H1 (cell line): Measurements from ENCODE around the gene OCRL. TPM values are rescaled to one million over a fixed set of nuclear protein-coding genes. Genes with fewer than 3 reads are reported as not detected.
A peak's percentile ranks its signal among the peaks of the same experiment; 100 is the strongest.

Experiments
- CTCF ChIA-PET: fragments of 300-600 bp; sonication (Branson Sonifier 250); formaldehyde crosslinking; loops from one replicate; lab custom pipeline; 2021; ENCODE audit not compliant: partially characterized antibody; lab: Charles Lee
- POLR2A ChIA-PET: fragments of 300-600 bp; sonication (Branson Sonifier 250); formaldehyde crosslinking; loops from one replicate; lab custom pipeline; 2021; ENCODE audit warnings: inconsistent platforms; ENCODE audit not compliant: partially characterized antibody; lab: Charles Lee
- DNase-seq, 2 experiments: peaks; one replicate each; pipeline versions ENCODE4 v3.0.0 to v3.0.0-alpha.2; 2010 to 2022; ENCODE audit warnings: low spot score in 2 of 2, low read depth in 1 of 2, mixed read lengths in 1 of 2
- FAIRE-seq: peaks from 2 replicates; lab custom pipeline; 2011; peaks lifted over from hg19 to GRCh38; lab: Jason Lieb, UNC
- H2AFZ ChIP-seq: 2 replicates; pipeline ENCODE4 v1.8.1; 2012; ENCODE audit warnings: low read length, inconsistent platforms
- H2AK5ac ChIP-seq: 2 replicates; pipeline ENCODE4 v1.6.1; 2013; ENCODE audit warnings: low read depth, low read length
- H2BK120ac ChIP-seq: replicated peaks from 2 replicates; pipeline ENCODE3; 2013; ENCODE audit warnings: low read depth, low read length, inconsistent platforms
- H2BK12ac ChIP-seq: 2 replicates; pipeline ENCODE4 v1.6.1; 2013; ENCODE audit warnings: low read depth, low read length
- H2BK15ac ChIP-seq: 2 replicates; pipeline ENCODE4 v1.6.1; 2013; ENCODE audit warnings: low read length
- H2BK20ac ChIP-seq: 2 replicates; pipeline ENCODE4 v1.6.1; 2013; ENCODE audit warnings: low read length
- H2BK5ac ChIP-seq: 2 replicates; pipeline ENCODE4 v1.6.1; 2013; ENCODE audit warnings: low read depth, low read length
- H3K14ac ChIP-seq: 2 replicates; pipeline ENCODE4 v1.6.1; 2013; ENCODE audit warnings: inconsistent platforms; ENCODE audit not compliant: insufficient read length
- H3K18ac ChIP-seq: 2 replicates; pipeline ENCODE4 v1.6.1; 2013; ENCODE audit warnings: low read length; ENCODE audit errors: extremely low read depth
- H3K23ac ChIP-seq: 2 replicates; pipeline ENCODE4 v1.6.1; 2013; ENCODE audit warnings: inconsistent platforms; ENCODE audit not compliant: insufficient read length
- H3K23me2 ChIP-seq: 2 replicates; pipeline ENCODE4 v1.6.1; 2013; ENCODE audit warnings: low read depth, low read length
- H3K27ac ChIP-seq: 2 replicates; pipeline ENCODE4 v1.6.1; 2011; ENCODE audit warnings: low read depth, low read length, inconsistent platforms
- H3K27me3 ChIP-seq, 4 experiments: replicated peaks in 1 of 4; 1 replicate in 1 of 4; 2 replicates in 3 of 4; pipeline versions ENCODE4 v1.6.1 to v1.8.1; 2011 to 2013; ENCODE audit warnings: low read length in 3 of 4, mild to moderate bottlenecking in 3 of 4, inconsistent platforms in 2 of 4, mixed read lengths in 2 of 4, moderate library complexity in 1 of 4; ENCODE audit not compliant: control insufficient read depth in 3 of 4, insufficient read depth in 3 of 4; ENCODE audit errors: extremely low read depth in 1 of 4
- H3K36me3 ChIP-seq, 4 experiments: 2 replicates each; pipeline versions ENCODE4 v1.6.1 to v1.8.1; 2011 to 2013; ENCODE audit warnings: mild to moderate bottlenecking in 4 of 4, low read length in 3 of 4, moderate library complexity in 2 of 4, control low read depth in 1 of 4, inconsistent platforms in 1 of 4; ENCODE audit not compliant: insufficient read depth in 4 of 4, control insufficient read depth in 2 of 4
- H3K4ac ChIP-seq: replicated peaks from 2 replicates; pipeline ENCODE3; 2013; ENCODE audit warnings: low read length, low read depth, mixed read lengths, inconsistent platforms; ENCODE audit not compliant: insufficient read length
- H3K4me1 ChIP-seq, 4 experiments: replicated peaks in 1 of 4; 1 replicate in 1 of 4; 2 replicates in 3 of 4; pipeline versions ENCODE4 v1.6.1 to v1.8.1; 2011 to 2013; ENCODE audit warnings: low read length in 3 of 4, inconsistent platforms in 2 of 4, mixed read lengths in 1 of 4; ENCODE audit not compliant: insufficient read depth in 4 of 4, control insufficient read depth in 3 of 4
- H3K4me2 ChIP-seq, 2 experiments: 2 replicates each; pipeline versions ENCODE4 v1.6.1 to v1.8.1; 2011 to 2013; ENCODE audit warnings: low read depth in 2 of 2, low read length in 2 of 2, control low read depth in 1 of 2, inconsistent platforms in 1 of 2, mild to moderate bottlenecking in 1 of 2; ENCODE audit not compliant: insufficient read depth in 1 of 2
- H3K4me3 ChIP-seq, 4 experiments: fragments of 200-600, 300-600 bp in 1 of 4; sonication (generic), shearing (Covaris generic), sonication (Bioruptor Twin) in 1 of 4; 2 replicates each; pipeline versions ENCODE4 v1.5.1 to v1.8.1; 2011 to 2016; ENCODE audit warnings: low read length in 4 of 4, low read depth in 3 of 4, control low read depth in 2 of 4, inconsistent platforms in 2 of 4, mild to moderate bottlenecking in 2 of 4, mixed read lengths in 1 of 4, moderate library complexity in 1 of 4; ENCODE audit not compliant: insufficient read depth in 2 of 4; ENCODE audit errors: extremely low read depth in 1 of 4
- H3K56ac ChIP-seq: replicated peaks from 2 replicates; pipeline ENCODE3; 2013; ENCODE audit warnings: low read depth, mild to moderate bottlenecking, mixed read lengths, low read length, inconsistent platforms; ENCODE audit not compliant: insufficient read length
- H3K79me1 ChIP-seq: 2 replicates; pipeline ENCODE4 v1.6.1; 2013; ENCODE audit warnings: low read depth, low read length, control low read depth
- H3K79me2 ChIP-seq, 2 experiments: 2 replicates each; pipeline versions ENCODE4 v1.6.1 to v1.8.1; 2012 to 2013; ENCODE audit warnings: low read length in 2 of 2, mild to moderate bottlenecking in 2 of 2, inconsistent platforms in 1 of 2; ENCODE audit not compliant: insufficient read depth in 2 of 2, control insufficient read depth in 1 of 2
- H3K9ac ChIP-seq, 4 experiments: replicated peaks in 1 of 4; 1 replicate in 1 of 4; 2 replicates in 3 of 4; pipeline versions ENCODE4 v1.6.1 to v1.8.1; 2011 to 2013; ENCODE audit warnings: low read depth in 3 of 4, low read length in 3 of 4, control low read depth in 2 of 4, mild to moderate bottlenecking in 2 of 4, moderate library complexity in 2 of 4, inconsistent platforms in 1 of 4; ENCODE audit errors: extremely low read depth in 1 of 4
- H3K9me3 ChIP-seq, 2 experiments: 2 replicates each; pipeline versions ENCODE4 v1.6.1 to v1.8.1; 2012 to 2013; ENCODE audit warnings: mild to moderate bottlenecking in 2 of 2, moderate library complexity in 2 of 2, control low read depth in 1 of 2, inconsistent platforms in 1 of 2, low read depth in 1 of 2, low read length in 1 of 2, mixed read lengths in 1 of 2; ENCODE audit not compliant: insufficient read depth in 2 of 2
- H4K20me1 ChIP-seq, 2 experiments: replicated peaks in 1 of 2; 2 replicates each; pipeline versions ENCODE3 to v1.8.1; 2011 to 2013; ENCODE audit warnings: inconsistent platforms in 2 of 2, low read length in 2 of 2, mild to moderate bottlenecking in 1 of 2; ENCODE audit not compliant: insufficient read depth in 2 of 2, control insufficient read depth in 1 of 2
- H4K5ac ChIP-seq: 2 replicates; pipeline ENCODE4 v1.6.1; 2013; ENCODE audit warnings: low read length, low read depth, mixed read lengths, inconsistent platforms; ENCODE audit not compliant: insufficient read length
- H4K8ac ChIP-seq: 2 replicates; pipeline ENCODE4 v1.8.0; 2013; ENCODE audit warnings: mild to moderate bottlenecking, moderate library complexity, low read length, inconsistent platforms; ENCODE audit not compliant: insufficient read depth; ENCODE audit errors: extremely low read depth
- H4K91ac ChIP-seq: replicated peaks from 2 replicates; pipeline ENCODE3; 2013; ENCODE audit warnings: low read length, mixed read lengths, inconsistent platforms; ENCODE audit not compliant: insufficient read length
- EGR1 ChIP-seq: IDR thresholded peaks from 2 replicates; pipeline ENCODE4 v1.6.1; 2011; ENCODE audit warnings: low read depth, low read length, borderline replicate concordance
- GTF2F1 ChIP-seq: IDR thresholded peaks from 2 replicates; pipeline ENCODE4 v1.6.1; 2012; ENCODE audit warnings: low read depth, low read length, improper control_type of control experiment, borderline replicate concordance
- KDM5A ChIP-seq: fragments of 200-600 bp; IDR thresholded peaks from 2 replicates; pipeline ENCODE4 v1.7.1; 2012; ENCODE audit warnings: mild to moderate bottlenecking, low read length, inconsistent platforms, mixed read lengths
- MAX ChIP-seq: IDR thresholded peaks from 2 replicates; pipeline ENCODE4 v1.6.1; 2012; ENCODE audit warnings: inconsistent platforms
- NRF1 ChIP-seq: IDR thresholded peaks from 2 replicates; pipeline ENCODE4 v1.6.1; 2011; ENCODE audit warnings: mild to moderate bottlenecking, low read depth, low read length, improper control_type of control experiment
- USF2 ChIP-seq: IDR thresholded peaks from 2 replicates; pipeline ENCODE4 v1.6.1; 2011; ENCODE audit warnings: low read length, improper control_type of control experiment
- WGBS, 2 experiments: shearing (Covaris generic) in 1 of 2; methylation state at CpG; one replicate each; pipeline versions ENCODE4 v1.1.6 to v1.1.7; 2013 to 2015; ENCODE audit warnings: low lambda C conversion rate in 2 of 2, mixed read lengths in 2 of 2, inconsistent platforms in 1 of 2, low coverage in 1 of 2, missing lambda C conversion rate in 1 of 2; ENCODE audit not compliant: insufficient replicate concordance in 2 of 2, insufficient coverage in 1 of 2, insufficient read length in 1 of 2; ENCODE audit errors: extremely low coverage in 1 of 2, missing lambda C conversion rate in 1 of 2; 5-methylcytosine and 5-hydroxymethylcytosine counted together
- polyA plus RNA-seq, 7 experiments: library from polyadenylated mRNA; depleted of rRNA in 3 of 7; stranded (reverse) in 5 of 7; unstranded in 2 of 7; fragments of >200 nt in 5 of 7; fragments of 200-250 nt in 2 of 7; gene quantifications; 1 replicate in 5 of 7; 2 replicates in 1 of 7; 4 replicates in 1 of 7; pipeline versions ENCODE4 v1.2.1 to v1.2.3, GENCODE V29; 2011 to 2013; ENCODE audit warnings: missing spikeins in 2 of 7, mixed read lengths in 2 of 7
- total RNA-seq: library from RNA; stranded (reverse); fragmentation: NEBNext Ultra II Directional; extraction: Animal tissue kit (Norgen Biotek cat#: 25700); gene quantifications from 2 replicates; pipeline ENCODE4 v1.2.1, GENCODE V29; 2021

Gene OCRL
- total and polyA plus RNA-seq, 2 of the 8 experiments (the other 6 are each of a cell fraction or from before 2014, with no cell fraction given) = 12.7 to 15.1 TPM

- H3K27ac ChIP-seq = no peak overlapping the region
- H2BK5ac ChIP-seq = no peak overlapping the region
- no peak overlapping the region for H3K14ac ChIP-seq
- no peak overlapping the region for H2BK15ac ChIP-seq
- no peaks in the 10 kb centered on the region for H3K27me3 ChIP-seq
- H4K5ac ChIP-seq = no peak overlapping the region
- DNase-seq = no peak
- H3K4me2 ChIP-seq = no peak overlapping the region
- H2AK5ac ChIP-seq = no peak overlapping the region
- H2BK120ac ChIP-seq = no peak overlapping the region
- no peaks in the 10 kb centered on the region for H3K36me3 ChIP-seq
- H3K23ac ChIP-seq = no peak overlapping the region
- no peaks in the 10 kb centered on the region for H3K9me3 ChIP-seq
- no peak overlapping the region for H3K56ac ChIP-seq
- no peak overlapping the region for H3K4me3 ChIP-seq
- TF ChIP-seq GTF2F1 (no peak), NRF1 (no peak), USF2 (no peak), EGR1 (no peak), KDM5A (no peak), MAX (no peak)
- H2BK20ac ChIP-seq = no peak overlapping the region
- no peaks in the 10 kb centered on the region for H4K20me1 ChIP-seq
- H4K8ac ChIP-seq = no peak overlapping the region
- H3K23me2 ChIP-seq = no peaks in the 10 kb centered on the region
- no peak overlapping the region for H3K4ac ChIP-seq
- no peak overlapping the region for H3K9ac ChIP-seq
- H3K4me1 ChIP-seq = no peaks in the 10 kb centered on the region
- FAIRE-seq = peak; percentile 66
- no peak overlapping the region for H2AFZ ChIP-seq
- no peak overlapping the region for H3K18ac ChIP-seq
- H3K79me1 ChIP-seq = no peaks in the 10 kb centered on the region
- H3K79me2 ChIP-seq = no peaks in the 10 kb centered on the region
- POLR2A ChIA-PET = interaction anchor here (1.1 kb wide), 1 partner anchor 73 kb away, joined by 3 read pairs; no protein-coding TSS in a partner anchor
- 65% methylated on average over 7 of the region's 7 CpGs; no CpG with 5 or more reads in 1 of the 2 experiments for WGBS, 2 experiments
- no peak overlapping the region for H2BK12ac ChIP-seq
- CTCF ChIA-PET = interaction anchor here (0.6 to 9.0 kb wide), 6 partner anchors 26 to 579 kb away, joined by 3 to 144 read pairs (median 10); no protein-coding TSS in a partner anchor
- no peak overlapping the region for H4K91ac ChIP-seq
Observed at GRCh38 chrX:129634541-129634940, 94.5 kb downstream of the OCRL start.
